A549 (cell line): ENCODE data around the gene TLR2.

Experiments
- CHD4 ChIP-seq: fragments of 200-600 bp; sonication (generic); IDR thresholded peaks from 2 replicates; pipeline ENCODE4 v1.6.1; 2016; ENCODE audit warnings: antibody characterized with exemption, mild to moderate bottlenecking, borderline replicate concordance
- ESRRA ChIP-seq: fragments of 150-350 bp; IDR thresholded peaks from 2 replicates; pipeline ENCODE4 v1.6.1; 2014; ENCODE audit warnings: mild to moderate bottlenecking, low read length, borderline replicate concordance
- JUN ChIP-seq, 2 experiments: fragments of >200 bp; sonication (Bioruptor Twin); formaldehyde crosslinking; IDR thresholded peaks; 2 replicates in 1 of 2; 3 replicates in 1 of 2; pipeline ENCODE4 v1.6.1; 2016 to 2017
- MAFK ChIP-seq: fragments of 450-650 bp; IDR thresholded peaks from 2 replicates; pipeline ENCODE4 v1.6.1; 2014; ENCODE audit not compliant: partially characterized antibody
- POLR2A ChIP-seq: IDR thresholded peaks from 2 replicates; pipeline ENCODE4 v1.6.1; 2012; ENCODE audit warnings: mild to moderate bottlenecking, low read length
- RAD21 ChIP-seq, 2 experiments: fragments of >200 bp in 1 of 2; sonication (Bioruptor Twin) in 1 of 2; formaldehyde crosslinking in 1 of 2; IDR thresholded peaks in 1 of 2; conservative IDR thresholded peaks in 1 of 2; 2 replicates in 1 of 2; 3 replicates in 1 of 2; pipeline ENCODE4 v1.6.1; 2012 to 2018; ENCODE audit warnings: inconsistent platforms in 1 of 2
- ZC3H11A ChIP-seq: fragments of 450-650 bp; IDR thresholded peaks from 2 replicates; pipeline ENCODE4 v1.6.1; 2014; ENCODE audit warnings: antibody characterized with exemption, mild to moderate bottlenecking
- TF ChIP-seq, protein P1 (sequence below): fragments of >200 bp; sonication (Bioruptor Twin); formaldehyde crosslinking; IDR thresholded peaks from 3 replicates; pipeline ENCODE4 v1.5.1; 2016
- TF ChIP-seq, protein P2 (sequence below): IDR thresholded peaks from 2 replicates; pipeline ENCODE4 v1.6.1; 2012

DNA sequence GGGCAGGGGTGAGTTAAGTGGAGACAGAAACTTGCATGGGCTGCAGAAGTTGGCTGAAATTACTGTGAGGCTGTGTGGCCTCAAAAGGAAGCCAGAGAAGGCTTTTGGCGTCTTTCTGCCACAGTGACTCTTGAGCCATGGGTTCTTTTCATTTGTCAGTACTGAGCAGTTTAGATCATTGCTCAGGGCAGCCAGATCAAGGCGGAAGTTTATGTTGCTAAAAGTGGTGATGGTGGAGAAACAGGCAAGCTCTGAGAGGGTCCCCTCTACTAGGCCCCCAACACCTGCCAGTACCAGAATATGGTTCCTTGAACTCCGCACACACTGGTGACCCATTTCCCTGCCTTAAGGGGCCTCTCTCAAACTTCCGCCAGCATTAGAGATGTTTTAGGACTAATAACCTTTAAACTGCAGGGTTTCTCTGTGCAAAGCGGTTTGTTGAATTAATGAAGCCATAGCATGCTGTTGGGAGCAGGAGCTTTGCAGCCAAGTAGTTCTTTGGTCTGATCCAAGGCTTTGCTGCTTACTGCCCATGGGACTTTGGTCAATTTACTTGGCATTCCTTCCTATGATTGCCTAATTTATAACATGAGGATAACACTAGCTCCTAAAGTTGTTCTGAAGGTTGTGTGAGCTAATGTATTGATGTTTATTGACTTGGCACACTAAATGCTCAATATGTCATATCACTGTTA, 41.2 kb downstream of the TLR2 start:
- TF ChIP-seq, protein P1, sequence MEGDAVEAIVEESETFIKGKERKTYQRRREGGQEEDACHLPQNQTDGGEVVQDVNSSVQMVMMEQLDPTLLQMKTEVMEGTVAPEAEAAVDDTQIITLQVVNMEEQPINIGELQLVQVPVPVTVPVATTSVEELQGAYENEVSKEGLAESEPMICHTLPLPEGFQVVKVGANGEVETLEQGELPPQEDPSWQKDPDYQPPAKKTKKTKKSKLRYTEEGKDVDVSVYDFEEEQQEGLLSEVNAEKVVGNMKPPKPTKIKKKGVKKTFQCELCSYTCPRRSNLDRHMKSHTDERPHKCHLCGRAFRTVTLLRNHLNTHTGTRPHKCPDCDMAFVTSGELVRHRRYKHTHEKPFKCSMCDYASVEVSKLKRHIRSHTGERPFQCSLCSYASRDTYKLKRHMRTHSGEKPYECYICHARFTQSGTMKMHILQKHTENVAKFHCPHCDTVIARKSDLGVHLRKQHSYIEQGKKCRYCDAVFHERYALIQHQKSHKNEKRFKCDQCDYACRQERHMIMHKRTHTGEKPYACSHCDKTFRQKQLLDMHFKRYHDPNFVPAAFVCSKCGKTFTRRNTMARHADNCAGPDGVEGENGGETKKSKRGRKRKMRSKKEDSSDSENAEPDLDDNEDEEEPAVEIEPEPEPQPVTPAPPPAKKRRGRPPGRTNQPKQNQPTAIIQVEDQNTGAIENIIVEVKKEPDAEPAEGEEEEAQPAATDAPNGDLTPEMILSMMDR, result no peak
- no peak for TF ChIP-seq ESRRA
- no peak for TF ChIP-seq CHD4
- TF ChIP-seq JUN (IDR thresholded peaks at IDR 0.05), result no peak
- TF ChIP-seq, protein P2, sequence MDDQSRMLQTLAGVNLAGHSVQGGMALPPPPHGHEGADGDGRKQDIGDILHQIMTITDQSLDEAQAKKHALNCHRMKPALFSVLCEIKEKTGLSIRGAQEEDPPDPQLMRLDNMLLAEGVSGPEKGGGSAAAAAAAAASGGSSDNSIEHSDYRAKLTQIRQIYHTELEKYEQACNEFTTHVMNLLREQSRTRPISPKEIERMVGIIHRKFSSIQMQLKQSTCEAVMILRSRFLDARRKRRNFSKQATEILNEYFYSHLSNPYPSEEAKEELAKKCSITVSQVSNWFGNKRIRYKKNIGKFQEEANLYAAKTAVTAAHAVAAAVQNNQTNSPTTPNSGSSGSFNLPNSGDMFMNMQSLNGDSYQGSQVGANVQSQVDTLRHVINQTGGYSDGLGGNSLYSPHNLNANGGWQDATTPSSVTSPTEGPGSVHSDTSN, result no peak
- TF ChIP-seq POLR2A, result no peak
- TF ChIP-seq MAFK, result no peak
- TF ChIP-seq RAD21 (conservative IDR thresholded peaks at IDR 0.05 in 1 of 2, IDR thresholded peaks at IDR 0.05 in 1 of 2), result no peak
- no peak for TF ChIP-seq ZC3H11A
